ENCODE measurements around the gene PRR3. TPM values are rescaled to one million over a fixed set of nuclear protein-coding genes. Genes with fewer than 3 reads are reported as not detected.

PRR3 gene
- 13.3 to 18.8 TPM (median 18.4 TPM) in 5 replicates for total RNA-seq (2022; extraction: Qiagen RNA extraction)

GRCh38 chr6:30556906-30557682 is at the start of gene PRR3:
Gene PRR3 (plus strand): TSS chr6:30557295. CDS start chr6:30557345, 50 bp downstream.

GRCh38 chr6:30556066-30556905 is 809 bp upstream of the PRR3 start, which contains the start of gene GNL1:
Gene GNL1 (minus strand): TSS chr6:30556489. CDS start chr6:30556203, 286 bp downstream.

GRCh38 chr6:30571075-30571761 is 14.1 kb downstream of the PRR3 start, which contains the start of gene ABCF1:
Gene ABCF1 (plus strand): TSS chr6:30571442. CDS start chr6:30571488, 46 bp downstream.

Other genes starting within 250 kb of the PRR3 start
- 6.1 to 7.7 TPM (median 6.9 TPM) in 5 replicates for gene TRIM39, start 230.4 kb upstream of the PRR3 start, total RNA-seq (2022; extraction: Qiagen RNA extraction)
- 58.2 to 72.2 TPM (median 64.0 TPM) in 5 replicates for gene RPP21, start 212.1 kb upstream of the PRR3 start, total RNA-seq (2022; extraction: Qiagen RNA extraction)
- gene HLA-E, start 67.8 kb upstream of the PRR3 start, total RNA-seq (2022; extraction: Qiagen RNA extraction) = 56.3 to 63.3 TPM (median 57.9 TPM) in 5 replicates
- 27.1 to 31.7 TPM (median 28.9 TPM) in 5 replicates for gene GNL1, start 806 bp upstream of the PRR3 start, total RNA-seq (2022; extraction: Qiagen RNA extraction)
- gene ABCF1, start 14.1 kb downstream of the PRR3 start, total RNA-seq (2022; extraction: Qiagen RNA extraction) = 51.7 to 57.5 TPM (median 54.5 TPM) in 5 replicates
- gene PPP1R10, start 59.9 kb downstream of the PRR3 start, total RNA-seq (2022; extraction: Qiagen RNA extraction) = 26.5 to 49.0 TPM (median 36.6 TPM) in 5 replicates
- gene MRPS18B, start 60.5 kb downstream of the PRR3 start, total RNA-seq (2022; extraction: Qiagen RNA extraction) = 66.3 to 102 TPM (median 69.2 TPM) in 5 replicates
- gene ATAT1, start 69.6 kb downstream of the PRR3 start, total RNA-seq (2022; extraction: Qiagen RNA extraction) = 4.5 to 6.6 TPM (median 6.2 TPM) in 5 replicates
- gene C6orf136, start 89.8 kb downstream of the PRR3 start, total RNA-seq (2022; extraction: Qiagen RNA extraction) = 9.2 to 13.8 TPM (median 13.5 TPM) in 5 replicates
- gene DHX16, start 115.7 kb downstream of the PRR3 start, total RNA-seq (2022; extraction: Qiagen RNA extraction) = 24.2 to 31.4 TPM (median 29.6 TPM) in 5 replicates
- gene PPP1R18, start 129.3 kb downstream of the PRR3 start, total RNA-seq (2022; extraction: Qiagen RNA extraction) = 37.7 to 47.4 TPM (median 43.5 TPM) in 5 replicates
- 20.2 to 28.4 TPM (median 27.5 TPM) in 5 replicates for gene NRM, start 133.7 kb downstream of the PRR3 start, total RNA-seq (2022; extraction: Qiagen RNA extraction)
- 12.9 to 19.2 TPM (median 17.7 TPM) in 5 replicates for gene MDC1, start 160.0 kb downstream of the PRR3 start, total RNA-seq (2022; extraction: Qiagen RNA extraction)
- gene TUBB, start 163.1 kb downstream of the PRR3 start, total RNA-seq (2022; extraction: Qiagen RNA extraction) = 781 to 989 TPM (median 940 TPM) in 5 replicates
- gene FLOT1, start 185.4 kb downstream of the PRR3 start, total RNA-seq (2022; extraction: Qiagen RNA extraction) = 74.1 to 99.1 TPM (median 94.5 TPM) in 5 replicates
- 39.2 to 58.3 TPM (median 55.1 TPM) in 5 replicates for gene IER3, start 187.3 kb downstream of the PRR3 start, total RNA-seq (2022; extraction: Qiagen RNA extraction)